Subcutaneous abdominal adipose tissue (tissue), 5 donors: ENCODE results near the gene FEV.
"Not testable (repeated sequence)": the region's sequence is repeated elsewhere in the genome, so short reads cannot be mapped to it uniquely, and the experiment has no call there.

Experiments
- H3K27ac ChIP-seq: one replicate; pipeline ENCODE4 v1.7.0; 2013; ENCODE audit warnings: low read depth, mild to moderate bottlenecking, inconsistent platforms, low read length, moderate library complexity
- H3K27me3 ChIP-seq, 5 donors: one replicate each; pipeline ENCODE4 v1.7.0; 2013; ENCODE audit warnings: low read length in 5 of 5, inconsistent platforms in 1 of 5; ENCODE audit not compliant: control insufficient read depth in 5 of 5, insufficient read depth in 4 of 5
- H3K36me3 ChIP-seq, 5 donors: one replicate each; pipeline ENCODE4 v1.7.0; 2013; ENCODE audit warnings: low read length in 5 of 5; ENCODE audit not compliant: control insufficient read depth in 5 of 5, insufficient read depth in 5 of 5
- H3K4me1 ChIP-seq, 5 donors: one replicate each; pipeline ENCODE4 v1.7.0; 2013; ENCODE audit warnings: low read length in 5 of 5, mild to moderate bottlenecking in 3 of 5, moderate library complexity in 1 of 5; ENCODE audit not compliant: control insufficient read depth in 5 of 5, insufficient read depth in 5 of 5
- H3K4me3 ChIP-seq, 5 donors: one replicate each; pipeline ENCODE4 v1.7.0; 2013; ENCODE audit warnings: low read length in 5 of 5, low read depth in 1 of 5
- H3K9ac ChIP-seq, 5 donors: one replicate each; pipeline ENCODE4 v1.7.0; 2013; ENCODE audit warnings: low read length in 5 of 5, mild to moderate bottlenecking in 4 of 5, moderate library complexity in 3 of 5
- H3K9me3 ChIP-seq, 5 donors: one replicate each; pipeline ENCODE4 v1.7.0; 2013; ENCODE audit warnings: low read length in 5 of 5; ENCODE audit not compliant: control insufficient read depth in 5 of 5
- donor health status: healthy.
- donor health status: healthy.
- donor health status: healthy.
- donor health status: healthy.
- donor health status: healthy.

Gene FEV

GRCh38 chr2:218952160-218952559 is 32.8 kb downstream of the FEV start:
- Histone ChIP-seq H3K9ac (no peak overlapping the region), H3K27me3 (peaks cover 4 to 13% (median 12%) of the 10 kb centered on the region in 5 donors), H3K9me3 (no peaks in the 10 kb centered on the region), H3K27ac (no peak overlapping the region), H3K36me3 (no peaks in the 10 kb centered on the region), H3K4me3 (no peak overlapping the region), H3K4me1 (no peaks in the 10 kb centered on the region)

- peaks cover 4 to 22% (median 13%) of the 10 kb centered on the region in 5 donors for H3K27me3 ChIP-seq
- H3K27ac ChIP-seq, result no peak overlapping the region
Measured at GRCh38 chr2:218946621-218947020, 38.4 kb downstream of the FEV start.

GRCh38 chr2:218944759-218945404 is 40.1 kb downstream of the FEV start:
- no peak overlapping the region for H3K9ac ChIP-seq
- no peak overlapping the region for H3K27ac ChIP-seq
- no peaks in the 10 kb centered on the region for H3K4me1 ChIP-seq
- H3K4me3 ChIP-seq, result no peak overlapping the region
- no peaks in the 10 kb centered on the region for H3K9me3 ChIP-seq
- peaks cover 4 to 20% (median 11%) of the 10 kb centered on the region in 5 donors for H3K27me3 ChIP-seq
- H3K36me3 ChIP-seq, result no peaks in the 10 kb centered on the region

More at GRCh38 chr2:218946621-218947020, 38.4 kb downstream of the FEV start:
- H3K9ac ChIP-seq, result no peak overlapping the region
- no peaks in the 10 kb centered on the region for H3K4me1 ChIP-seq
- H3K9me3 ChIP-seq, result no peaks in the 10 kb centered on the region
- H3K36me3 ChIP-seq, result no peaks in the 10 kb centered on the region
- no peak overlapping the region for H3K4me3 ChIP-seq

GRCh38 chr2:218931751-218932150 is 53.2 kb downstream of the FEV start:
- H3K9me3 ChIP-seq, H3K9ac ChIP-seq, H3K4me3 ChIP-seq, H3K36me3 ChIP-seq, H3K27ac ChIP-seq, H3K4me1 ChIP-seq: not testable (repeated sequence)
- peaks cover 5 to 15% (median 7%) of the 10 kb centered on the region in 5 donors for H3K27me3 ChIP-seq
